GM18519 (cell line): ENCODE results near the gene RNLS.

Experiments
- ATAC-seq: cut with Tn5 transposase; IDR thresholded peaks from one replicate; pipeline ENCODE4 v1.9.1; 2021; ENCODE audit warnings: mild to moderate bottlenecking, moderate library complexity; ENCODE audit not compliant: unreplicated experiment, low FRiP score

Gene RNLS

GRCh38 chr10:88243836-88244730, 339.0 kb downstream of the RNLS start:
- ATAC-seq: no peak

GRCh38 chr10:88243202-88243744, 339.8 kb downstream of the RNLS start:
- no peak for ATAC-seq

GRCh38 chr10:88241501-88241900, 341.6 kb downstream of the RNLS start:
- no peak for ATAC-seq

GRCh38 chr10:88239212-88239611, 343.9 kb downstream of the RNLS start:
- ATAC-seq: no peak

GRCh38 chr10:88238615-88238914, 344.6 kb downstream of the RNLS start:
- ATAC-seq: no peak

GRCh38 chr10:88237896-88238614, 345.1 kb downstream of the RNLS start:
- no peak for ATAC-seq

- ATAC-seq: no peak
These were observed 346.9 kb downstream of the RNLS start for GRCh38 chr10:88236121-88236743.

- ATAC-seq: no peak
These were observed 348.8 kb downstream of the RNLS start for GRCh38 chr10:88234297-88234696.

- no peak for ATAC-seq
These were observed 349.2 kb downstream of the RNLS start for GRCh38 chr10:88233870-88234269.

- ATAC-seq: no peak
These were observed 350.1 kb downstream of the RNLS start for GRCh38 chr10:88232983-88233543.

GRCh38 chr10:88232029-88232895, 350.9 kb downstream of the RNLS start:
- no peak for ATAC-seq

- no peak for ATAC-seq
These were observed 352.9 kb downstream of the RNLS start for GRCh38 chr10:88230251-88230650.

GRCh38 chr10:88228130-88228529, 355.0 kb downstream of the RNLS start:
- no peak for ATAC-seq

- ATAC-seq: no peak
These were observed 355.6 kb downstream of the RNLS start for GRCh38 chr10:88227342-88228018.

GRCh38 chr10:88226891-88227290, 356.2 kb downstream of the RNLS start:
- no peak for ATAC-seq

- no peak for ATAC-seq
These were observed 357.0 kb downstream of the RNLS start for GRCh38 chr10:88226071-88226659.
